ENCODE measurements around the gene DIDO1. TPM values are rescaled to one million over a fixed set of nuclear protein-coding genes. Genes with fewer than 3 reads are reported as not detected.

Gene DIDO1
- total and polyA plus RNA-seq, 2 of the 13 experiments (the other 11 are each of a cell fraction or from before 2014, with no cell fraction given), result 75.0 to 75.1 TPM

- DNase-seq (ENCODE audit: low spot score) (no peak), ATAC-seq (no peak), FAIRE-seq (no peak)
- H3K27me3 ChIP-seq (ENCODE audit: control insufficient read depth in 1 of 2, insufficient read depth in 2 of 2, low read length in 2 of 2), result peaks cover 52 to 92% of the 10 kb centered on the region in 2 experiments
- no peaks in the 10 kb centered on the region; the same call in 1 of the 2 replicates for H4K20me1 ChIP-seq (ENCODE audit: insufficient read depth, low read length)
- no peaks in the 10 kb centered on the region for H3K9me3 ChIP-seq (ENCODE audit: low read length)
- no peak overlapping the region for H3K27ac ChIP-seq (ENCODE audit: extremely low read length, insufficient read depth, low read length)
- no TSS peak for BruUV-seq (replicated peaks)
- TF ChIP-seq KAT7 (CRISPR knock-in tag; IDR thresholded peaks at IDR 0.05; ENCODE audit: borderline replicate concordance), result no peak
- no peak for TF ChIP-seq SP5 (CRISPR knock-in tag; IDR thresholded peaks at IDR 0.05; ENCODE audit: borderline replicate concordance, low read depth)
- ChIA-PET POLR2A (no interaction called here), CTCF (ENCODE audit: low intra/inter-chr PET ratio, low total read pairs) (no interaction called here)
- H3K4me1 ChIP-seq (ENCODE audit: insufficient read depth, low read length), result peaks cover 29% of the 10 kb centered on the region
- no peaks in the 10 kb centered on the region for H3K36me3 ChIP-seq (replicated peaks in 1 of 2; ENCODE audit: control insufficient read depth in 1 of 2, insufficient read depth in 2 of 2, low read length in 2 of 2)
- in situ Hi-C loops (cut with HindIII; ENCODE audit: extremely low pct_ligation_motif_present, low pct_unique_long_range_greater_than_20kb), result no loop called here
- H3K4me2 ChIP-seq (ENCODE audit: low read depth, low read length), result no peak overlapping the region
- H3K9ac ChIP-seq (ENCODE audit: insufficient read depth, low read depth, low read length), result no peak overlapping the region
- H3K79me2 ChIP-seq (ENCODE audit: insufficient read depth, low read length), result no peaks in the 10 kb centered on the region
- no peak overlapping the region for H3K4me3 ChIP-seq (replicated peaks in 1 of 3; ENCODE audit: insufficient read depth in 1 of 3, low read depth in 2 of 3, low read length in 3 of 3)
- intact Hi-C loops (cut with micrococcal nuclease; ENCODE audit: unreplicated experiment), result no loop called here
- H2AFZ ChIP-seq (ENCODE audit: low read length), result no peak overlapping the region
- 26% methylated on average over 8 of the region's 10 CpGs for WGBS (ENCODE audit: low lambda C conversion rate)
Measured at GRCh38 chr20:62975251-62975760, 49.0 kb upstream of the DIDO1 start.

GRCh38 chr20:62972845-62973745 lies 46.8 kb upstream of the DIDO1 start:
- FAIRE-seq, result no peak
- H3K79me2 ChIP-seq (ENCODE audit: insufficient read depth, low read length), result no peaks in the 10 kb centered on the region
- peak overlapping the region; percentile 80 for H3K4me2 ChIP-seq (ENCODE audit: low read depth, low read length)
- H3K36me3 ChIP-seq (replicated peaks in 1 of 2; ENCODE audit: control insufficient read depth in 1 of 2, insufficient read depth in 2 of 2, low read length in 2 of 2), result no peaks in the 10 kb centered on the region
- H4K20me1 ChIP-seq (ENCODE audit: insufficient read depth, low read length), result peaks cover 12% of the 10 kb centered on the region; the same call in 1 of the 2 replicates
- no peak for DNase-seq (ENCODE audit: low spot score)
- no TSS peak for BruUV-seq (replicated peaks)
- ChIA-PET CTCF (ENCODE audit: low intra/inter-chr PET ratio, low total read pairs) (interaction anchor here (2.2 kb wide), 1 partner anchor 36 kb away, joined by 42 read pairs; no protein-coding TSS in a partner anchor), POLR2A (interaction anchor here (0.6 to 1.3 kb wide), 9 partner anchors 13 to 602 kb away, joined by 3 to 10 read pairs (median 4); partner anchors contain the start of gene GID8)
- ATAC-seq, result peak; percentile 1
- peaks cover 34 to 70% of the 10 kb centered on the region in 2 experiments for H3K27me3 ChIP-seq (ENCODE audit: control insufficient read depth in 1 of 2, insufficient read depth in 2 of 2, low read length in 2 of 2)
- no peak overlapping the region for H3K27ac ChIP-seq (ENCODE audit: extremely low read length, insufficient read depth, low read length)
- intact Hi-C loops (cut with micrococcal nuclease; ENCODE audit: unreplicated experiment) (loop anchor here (1.0 to 2.0 kb wide), 3 partner anchors 18 to 36 kb away; no protein-coding TSS in a partner anchor), in situ Hi-C loops (cut with HindIII; ENCODE audit: extremely low pct_ligation_motif_present, low pct_unique_long_range_greater_than_20kb) (no loop called here)
- no peak overlapping the region for H2AFZ ChIP-seq (ENCODE audit: low read length)
- peak overlapping the region; percentile 1 to 65 (median 48); a peak in 4 of 6 replicates for H3K4me3 ChIP-seq (replicated peaks in 1 of 3; ENCODE audit: insufficient read depth in 1 of 3, low read depth in 2 of 3, low read length in 3 of 3)
- no peak overlapping the region for H3K9ac ChIP-seq (ENCODE audit: insufficient read depth, low read depth, low read length)
- H3K4me1 ChIP-seq (ENCODE audit: insufficient read depth, low read length), result peaks cover 45% of the 10 kb centered on the region
- no peaks in the 10 kb centered on the region for H3K9me3 ChIP-seq (ENCODE audit: low read length)
- WGBS (ENCODE audit: low lambda C conversion rate), result 29% methylated on average over 42 of the region's 48 CpGs
- peak; percentile 65 for TF ChIP-seq EEA1 (CRISPR knock-in tag; IDR thresholded peaks at IDR 0.05; ENCODE audit: borderline replicate concordance)
- TF ChIP-seq RXRB (CRISPR knock-in tag; IDR thresholded peaks at IDR 0.05; ENCODE audit: borderline replicate concordance), result no peak
- TF ChIP-seq ZNF570 (CRISPR knock-in tag; IDR thresholded peaks at IDR 0.05; ENCODE audit: borderline replicate concordance), result no peak
- TF ChIP-seq ZSCAN9 (CRISPR knock-in tag; IDR thresholded peaks at IDR 0.05; ENCODE audit: borderline replicate concordance), result no peak
- TF ChIP-seq ZNF414 (CRISPR knock-in tag; IDR thresholded peaks at IDR 0.05), result 0 out of 2 replicates have a peak, but pooled peaks have one; percentile 12
- 0 out of 2 replicates have a peak, but pooled peaks have one; percentile 25 for TF ChIP-seq RBFOX2 (IDR thresholded peaks at IDR 0.05; ENCODE audit: low read depth, low read length)
- no peak for TF ChIP-seq SOX6 (IDR thresholded peaks at IDR 0.05)
- 0 out of 2 replicates have a peak, but pooled peaks have one; percentile 18 for TF ChIP-seq SOX6 (CRISPR knock-in tag; IDR thresholded peaks at IDR 0.05)

Data from HepG2 (cell line).